Neutrophil (primary cell): ENCODE results near the gene NBL1.

Experiments
- H3K27ac ChIP-seq: fragments of 200-600 bp; sonication (generic); 2 replicates; pipeline ENCODE4 v1.5.1; 2016; ENCODE audit warnings: mild to moderate bottlenecking, moderate library complexity
- H3K27me3 ChIP-seq: fragments of 200-600 bp; sonication (generic); 2 replicates; pipeline ENCODE4 v1.6.0; 2016; ENCODE audit warnings: mild to moderate bottlenecking
- H3K36me3 ChIP-seq: fragments of 200-600 bp; sonication (generic); 2 replicates; pipeline ENCODE4 v1.5.1; 2017
- H3K4me1 ChIP-seq, 2 experiments: fragments of 200-600 bp in 1 of 2; sonication (generic) in 1 of 2; 1 replicate in 1 of 2; 2 replicates in 1 of 2; pipeline versions ENCODE4 v1.5.1 to v1.6.1; 2013 to 2016; ENCODE audit warnings: low read depth in 1 of 2, low read length in 1 of 2, mild to moderate bottlenecking in 1 of 2, moderate library complexity in 1 of 2; ENCODE audit not compliant: control insufficient read depth in 1 of 2, insufficient read depth in 1 of 2
- H3K4me3 ChIP-seq, 2 experiments: fragments of 200-600 bp in 1 of 2; sonication (generic) in 1 of 2; 1 replicate in 1 of 2; 2 replicates in 1 of 2; pipeline ENCODE4 v1.5.1; 2013 to 2016; ENCODE audit warnings: low read depth in 1 of 2, low read length in 1 of 2, mild to moderate bottlenecking in 1 of 2, moderate library complexity in 1 of 2
- H3K9me3 ChIP-seq: fragments of 200-600 bp; sonication (generic); 2 replicates; pipeline ENCODE4 v1.5.1; 2016
- TF ChIP-seq, protein P1 (sequence below): fragments of 200-600 bp; sonication (generic); IDR thresholded peaks from 2 replicates; pipeline ENCODE4 v1.5.1; 2016; ENCODE audit warnings: antibody characterized with exemption

Gene NBL1

DNA sequence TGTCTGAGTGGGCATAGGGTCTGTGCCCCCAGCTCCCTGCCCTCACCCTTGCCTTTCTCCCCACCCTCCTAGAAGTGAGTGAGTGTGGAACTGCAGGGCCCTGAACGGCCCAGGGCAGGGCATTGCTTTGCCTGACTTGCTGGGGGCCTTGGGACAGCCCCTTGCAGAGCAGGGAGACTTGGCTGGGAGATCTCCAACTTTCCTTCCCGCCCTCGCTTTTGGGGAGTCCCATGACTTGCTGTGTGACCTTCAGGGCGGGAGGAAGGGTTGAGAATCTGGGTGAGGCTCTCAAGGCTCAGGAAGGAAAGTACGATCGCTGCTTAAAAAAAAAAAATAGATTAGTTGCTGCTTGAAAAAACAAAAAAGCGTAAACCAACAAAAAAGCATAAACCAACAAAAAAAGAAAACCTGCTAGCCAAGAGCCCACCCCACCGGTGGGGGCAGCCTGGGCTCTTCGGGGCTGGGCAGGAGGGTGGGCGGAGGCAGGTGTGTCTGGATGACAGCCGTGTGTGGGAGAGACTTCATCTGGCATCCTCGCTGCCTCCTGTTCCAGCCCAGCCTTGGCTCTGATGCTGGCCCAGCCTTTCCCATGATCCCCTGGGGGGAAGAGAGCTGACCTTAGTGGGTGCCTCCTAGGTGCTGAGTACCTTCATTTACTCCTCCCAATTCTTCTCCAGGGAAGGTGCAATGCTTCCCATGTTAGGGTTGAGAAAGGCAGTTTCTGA, 6.5 kb downstream of the NBL1 start:
- Histone ChIP-seq H3K4me3 (no peak overlapping the region), H3K9me3 (no peaks in the 10 kb centered on the region), H3K27me3 (peaks cover 59% of the 10 kb centered on the region), H3K4me1 (no peaks in the 10 kb centered on the region), H3K27ac (no peak overlapping the region), H3K36me3 (no peaks in the 10 kb centered on the region)
- TF ChIP-seq, protein P1, sequence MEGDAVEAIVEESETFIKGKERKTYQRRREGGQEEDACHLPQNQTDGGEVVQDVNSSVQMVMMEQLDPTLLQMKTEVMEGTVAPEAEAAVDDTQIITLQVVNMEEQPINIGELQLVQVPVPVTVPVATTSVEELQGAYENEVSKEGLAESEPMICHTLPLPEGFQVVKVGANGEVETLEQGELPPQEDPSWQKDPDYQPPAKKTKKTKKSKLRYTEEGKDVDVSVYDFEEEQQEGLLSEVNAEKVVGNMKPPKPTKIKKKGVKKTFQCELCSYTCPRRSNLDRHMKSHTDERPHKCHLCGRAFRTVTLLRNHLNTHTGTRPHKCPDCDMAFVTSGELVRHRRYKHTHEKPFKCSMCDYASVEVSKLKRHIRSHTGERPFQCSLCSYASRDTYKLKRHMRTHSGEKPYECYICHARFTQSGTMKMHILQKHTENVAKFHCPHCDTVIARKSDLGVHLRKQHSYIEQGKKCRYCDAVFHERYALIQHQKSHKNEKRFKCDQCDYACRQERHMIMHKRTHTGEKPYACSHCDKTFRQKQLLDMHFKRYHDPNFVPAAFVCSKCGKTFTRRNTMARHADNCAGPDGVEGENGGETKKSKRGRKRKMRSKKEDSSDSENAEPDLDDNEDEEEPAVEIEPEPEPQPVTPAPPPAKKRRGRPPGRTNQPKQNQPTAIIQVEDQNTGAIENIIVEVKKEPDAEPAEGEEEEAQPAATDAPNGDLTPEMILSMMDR = no peak

DNA sequence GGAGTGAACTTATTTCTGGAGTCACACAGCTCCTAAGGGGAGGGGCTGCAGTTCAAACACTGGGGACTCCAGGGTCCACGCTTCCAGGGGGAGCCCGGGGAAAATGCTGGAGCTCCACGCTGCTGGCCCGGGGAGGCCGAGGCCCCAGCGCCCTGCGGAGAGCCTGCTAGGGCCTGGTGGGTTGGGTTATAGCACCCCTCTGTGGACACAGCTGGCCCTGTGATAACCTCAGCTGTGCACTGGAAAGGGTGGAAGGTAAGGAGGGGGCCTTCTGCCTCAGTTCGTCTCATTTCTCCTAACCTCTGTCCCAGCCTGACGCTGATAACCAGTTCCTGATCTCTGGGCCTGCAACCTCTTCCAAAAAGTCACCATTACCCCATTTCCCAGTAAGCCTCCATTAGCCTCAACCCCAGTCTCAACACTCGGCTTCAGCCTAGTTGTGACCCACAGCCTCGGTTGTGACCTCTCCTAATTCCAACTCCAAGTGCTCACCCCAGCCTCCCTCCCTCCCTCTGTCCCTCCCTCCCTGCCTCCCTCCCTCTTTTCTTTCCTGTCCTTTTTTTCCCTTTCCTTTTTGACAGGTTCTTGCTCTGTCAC, 7.1 kb downstream of the NBL1 start:
- H3K27ac ChIP-seq = no peak overlapping the region
- H3K9me3 ChIP-seq = no peaks in the 10 kb centered on the region
- H3K27me3 ChIP-seq = peaks cover 52% of the 10 kb centered on the region
- no peaks in the 10 kb centered on the region for H3K36me3 ChIP-seq
- H3K4me3 ChIP-seq = no peak overlapping the region
- H3K4me1 ChIP-seq = no peaks in the 10 kb centered on the region
- TF ChIP-seq, protein P1 = no peak

DNA sequence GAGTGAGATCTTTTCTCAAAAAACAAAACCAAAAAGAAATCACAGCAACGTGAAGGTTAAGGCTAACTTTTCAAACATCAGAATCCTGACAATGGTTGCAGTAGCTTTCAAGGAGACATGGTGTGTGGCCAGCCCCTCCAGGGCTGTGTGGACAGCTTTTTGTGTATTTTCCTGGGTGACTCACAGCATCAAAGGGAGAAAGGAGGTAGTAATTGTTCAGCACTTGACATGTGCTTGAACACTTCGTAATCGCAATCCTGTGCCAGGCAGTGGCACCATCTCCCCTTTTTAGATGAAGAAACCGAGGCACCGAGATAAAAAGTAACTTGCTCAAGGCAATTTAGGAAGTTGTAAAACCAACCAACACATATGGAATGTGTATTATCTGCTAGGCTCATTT, 10.3 kb downstream of the NBL1 start:
- Histone ChIP-seq H3K4me1 (no peaks in the 10 kb centered on the region), H3K27me3 (peaks cover 25% of the 10 kb centered on the region), H3K4me3 (no peak overlapping the region), H3K9me3 (no peaks in the 10 kb centered on the region), H3K36me3 (no peaks in the 10 kb centered on the region), H3K27ac (no peak overlapping the region)
- TF ChIP-seq, protein P1 = no peak

GRCh38 chr1:19654886-19655717, 11.0 kb downstream of the NBL1 start:
- Histone ChIP-seq H3K4me1 (no peaks in the 10 kb centered on the region), H3K36me3 (no peaks in the 10 kb centered on the region)
- TF ChIP-seq, protein P1 = no peak

GRCh38 chr1:19655718-19656080, 11.6 kb downstream of the NBL1 start:
- no peaks in the 10 kb centered on the region for H3K9me3 ChIP-seq
- H3K27ac ChIP-seq = no peak overlapping the region
- H3K4me1 ChIP-seq = no peaks in the 10 kb centered on the region
- no peaks in the 10 kb centered on the region for H3K36me3 ChIP-seq
- TF ChIP-seq, protein P1 = no peak
- H3K4me3 ChIP-seq = no peak overlapping the region
- H3K27me3 ChIP-seq = peaks cover 24% of the 10 kb centered on the region

More at GRCh38 chr1:19654886-19655717, 11.0 kb downstream of the NBL1 start:
- no peak overlapping the region for H3K4me3 ChIP-seq
- H3K9me3 ChIP-seq = no peaks in the 10 kb centered on the region
- H3K27ac ChIP-seq = no peak overlapping the region
- peaks cover 24% of the 10 kb centered on the region for H3K27me3 ChIP-seq
